Kidney (tissue), 14 donors: ENCODE results near the gene ZNF284. TPM values are rescaled to one million over a fixed set of nuclear protein-coding genes. Genes with fewer than 3 reads are reported as not detected.

Source experiments
- DNase-seq, 5 donors: peaks; one replicate each; pipeline ENCODE4 v3.0.0-alpha.2; 2013 to 2020
- FAIRE-seq: peaks from 2 replicates; lab custom pipeline; 2012; peaks lifted over from hg19 to GRCh38; lab: Jason Lieb, UNC
- H3K27ac ChIP-seq, 2 donors: one replicate each; pipeline ENCODE4 v1.7.0; 2013; ENCODE audit warnings: low read depth in 2 of 2, low read length in 2 of 2, inconsistent platforms in 1 of 2
- H3K27me3 ChIP-seq: one replicate; pipeline ENCODE4 v1.7.1; 2013; ENCODE audit warnings: low read length, inconsistent platforms; ENCODE audit not compliant: control insufficient read depth, insufficient read depth
- H3K36me3 ChIP-seq, 3 donors: one replicate each; pipeline versions ENCODE4 v1.7.0 to v1.7.1; 2013; ENCODE audit warnings: low read length in 3 of 3, control low read depth in 1 of 3, inconsistent platforms in 1 of 3; ENCODE audit not compliant: insufficient read depth in 3 of 3, control insufficient read depth in 2 of 3
- H3K4me1 ChIP-seq, 3 donors: one replicate each; pipeline versions ENCODE4 v1.7.0 to v1.7.1; 2013; ENCODE audit warnings: low read length in 3 of 3, inconsistent platforms in 1 of 3, low read depth in 1 of 3; ENCODE audit not compliant: control insufficient read depth in 2 of 3, insufficient read depth in 2 of 3
- H3K4me3 ChIP-seq, 3 donors: one replicate each; pipeline versions ENCODE4 v1.7.0 to v1.8.1; 2013; ENCODE audit warnings: low read length in 3 of 3, control low read depth in 1 of 3, inconsistent platforms in 1 of 3
- H3K9ac ChIP-seq, 3 donors: one replicate each; pipeline versions ENCODE4 v1.7.0 to v1.7.1; 2013; ENCODE audit warnings: low read length in 3 of 3, control low read depth in 1 of 3, inconsistent platforms in 1 of 3
- H3K9me3 ChIP-seq, 3 donors: one replicate each; pipeline versions ENCODE4 v1.7.0 to v1.7.1; 2013; ENCODE audit warnings: low read length in 3 of 3, control low read depth in 1 of 3, inconsistent platforms in 1 of 3; ENCODE audit not compliant: control insufficient read depth in 2 of 3, insufficient read depth in 1 of 3
- intact Hi-C: fragments of 100-400 bp; cut with DNase I; formaldehyde crosslinking; loops from one replicate; pipeline ENCODE4 v1.11.1; 2022
- polyA plus RNA-seq: library from polyadenylated mRNA; stranded (reverse); fragments of 350-450 nt; fragmentation: Illumina TruSeq; extraction: RNeasy Lipid Tissue Mini Kit (QIAGEN cat#74804); gene quantifications from one replicate; pipeline ENCODE4 v1.2.3, GENCODE V29; 2014; ENCODE audit warnings: low read depth, low replicate concordance; ENCODE audit not compliant: insufficient read depth
- total RNA-seq: library from RNA; stranded (reverse); fragmentation: NEBNext Ultra II Directional; extraction: Animal tissue kit (Norgen Biotek cat#: 25700); gene quantifications from one replicate; pipeline ENCODE4 v1.2.1, GENCODE V29; 2021
- TF ChIP-seq, protein P1 (sequence below): IDR thresholded peaks from 3 replicates; pipeline ENCODE4 v1.5.1; 2012; ENCODE audit warnings: mild to moderate bottlenecking, moderate library complexity, borderline replicate concordance; ENCODE audit not compliant: insufficient read depth; ENCODE audit errors: extremely low read depth
- donor health status: control.
- donor health status: control.
- donor health status: control.
- donor health status: control.
- donor health status: control.
- donor health status: DM: yes; HTN: yes; CAD: no.
- donor health status: Normal renal cell carcinoma (clear cell type).

ZNF284 gene
- total and polyA plus RNA-seq, 2 donors from 2014 or later = 1.2 to 2.5 TPM

DNA sequence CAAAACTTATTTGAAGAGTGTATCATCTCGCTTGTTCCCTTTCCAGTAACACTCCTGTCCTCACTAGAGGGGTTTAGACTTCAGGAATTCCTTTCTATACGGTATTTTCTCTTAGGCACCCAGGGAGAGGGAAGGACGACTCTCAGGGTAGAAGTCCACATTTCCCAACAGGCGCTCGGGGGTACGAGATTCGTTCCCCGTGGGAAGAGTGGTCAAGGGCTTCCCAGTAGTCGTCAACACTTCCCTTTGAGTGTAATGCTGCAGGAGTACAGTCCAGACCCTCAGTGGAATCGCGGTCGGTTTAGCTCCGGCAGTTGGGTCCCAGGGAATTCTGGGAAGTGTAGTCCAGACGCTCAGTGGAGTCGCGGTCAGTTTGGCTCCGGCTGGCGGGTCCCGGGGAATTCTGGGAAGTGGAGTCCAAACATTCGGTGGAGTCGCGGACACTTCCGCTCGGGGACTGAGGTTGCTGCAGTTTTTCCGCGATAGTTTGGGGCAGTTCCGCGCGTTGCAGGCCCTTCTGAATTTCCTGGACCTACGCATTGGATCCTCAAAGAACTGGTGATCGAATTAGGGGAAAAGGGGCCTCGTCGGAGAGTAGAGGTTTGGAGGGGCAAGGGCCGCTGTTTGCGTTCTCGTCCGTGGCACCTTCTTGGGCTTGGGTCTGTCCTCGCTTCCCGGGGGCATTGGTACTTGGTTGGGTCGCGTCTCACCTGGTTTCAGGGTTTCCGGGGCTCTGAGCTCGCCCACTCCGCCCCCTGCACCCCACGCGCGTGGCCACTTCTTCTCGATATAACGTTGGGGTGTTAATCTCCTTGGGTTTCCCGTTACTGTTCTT lies 22.2 kb downstream of the ZNF284 start, which contains the start of gene ZNF224:
Gene ZNF224, plus strand, starts transcription at position 431 of the 835 bp plus-strand sequence. CDS start 3,513 bp downstream, outside the sequence.
- no peak for FAIRE-seq
- intact Hi-C loops = no loop called here

DNA sequence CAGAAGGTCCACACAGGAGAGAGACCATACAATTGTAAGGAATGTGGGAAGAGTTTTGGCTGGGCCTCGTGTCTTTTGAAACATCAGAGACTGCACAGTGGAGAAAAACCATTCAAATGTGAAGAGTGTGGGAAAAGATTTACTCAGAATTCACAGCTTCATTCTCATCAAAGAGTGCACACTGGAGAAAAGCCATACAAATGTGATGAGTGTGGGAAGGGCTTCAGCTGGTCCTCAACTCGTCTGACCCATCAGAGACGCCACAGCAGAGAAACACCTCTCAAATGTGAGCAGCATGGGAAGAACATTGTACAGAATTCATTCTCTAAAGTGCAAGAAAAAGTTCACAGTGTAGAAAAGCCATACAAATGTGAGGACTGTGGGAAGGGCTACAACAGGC lies 35.8 kb downstream of the ZNF284 start:
- Histone ChIP-seq H3K27ac (no peak overlapping the region), H3K4me3 (no peak overlapping the region), H3K4me1 (peaks cover 0 to 6% (median 0%) of the 10 kb centered on the region in 3 donors), H3K9me3 (peaks cover 18 to 41% (median 31%) of the 10 kb centered on the region in 3 donors), H3K27me3 (no peaks in the 10 kb centered on the region), H3K9ac (no peak overlapping the region), H3K36me3 (peaks cover 16 to 35% (median 20%) of the 10 kb centered on the region in 3 donors)
- DNase-seq (no peak), FAIRE-seq (no peak)
- TF ChIP-seq, protein P1, sequence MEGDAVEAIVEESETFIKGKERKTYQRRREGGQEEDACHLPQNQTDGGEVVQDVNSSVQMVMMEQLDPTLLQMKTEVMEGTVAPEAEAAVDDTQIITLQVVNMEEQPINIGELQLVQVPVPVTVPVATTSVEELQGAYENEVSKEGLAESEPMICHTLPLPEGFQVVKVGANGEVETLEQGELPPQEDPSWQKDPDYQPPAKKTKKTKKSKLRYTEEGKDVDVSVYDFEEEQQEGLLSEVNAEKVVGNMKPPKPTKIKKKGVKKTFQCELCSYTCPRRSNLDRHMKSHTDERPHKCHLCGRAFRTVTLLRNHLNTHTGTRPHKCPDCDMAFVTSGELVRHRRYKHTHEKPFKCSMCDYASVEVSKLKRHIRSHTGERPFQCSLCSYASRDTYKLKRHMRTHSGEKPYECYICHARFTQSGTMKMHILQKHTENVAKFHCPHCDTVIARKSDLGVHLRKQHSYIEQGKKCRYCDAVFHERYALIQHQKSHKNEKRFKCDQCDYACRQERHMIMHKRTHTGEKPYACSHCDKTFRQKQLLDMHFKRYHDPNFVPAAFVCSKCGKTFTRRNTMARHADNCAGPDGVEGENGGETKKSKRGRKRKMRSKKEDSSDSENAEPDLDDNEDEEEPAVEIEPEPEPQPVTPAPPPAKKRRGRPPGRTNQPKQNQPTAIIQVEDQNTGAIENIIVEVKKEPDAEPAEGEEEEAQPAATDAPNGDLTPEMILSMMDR = no peak
- intact Hi-C loops = no loop called here

More for the DNA sequence above, 22.2 kb downstream of the ZNF284 start, which contains the start of gene ZNF224:
- Histone ChIP-seq H3K9me3 (peaks cover 0 to 2% (median 0%) of the 10 kb centered on the region in 3 donors), H3K4me1 (no peaks in the 10 kb centered on the region), H3K9ac (peak within 1 kb of the TSS; percentile 85 to 86 (median 86)), H3K4me3 (peak within 1 kb of the TSS; percentile 79 to 93 (median 92)), H3K27me3 (no peaks in the 10 kb centered on the region), H3K27ac (peak within 1 kb of the TSS; percentile 29 to 57), H3K36me3 (peaks cover 0 to 13% (median 5%) of the 10 kb centered on the region in 3 donors)
- TF ChIP-seq, protein P1 = no peak
- DNase-seq = peak; percentile 94 to 98 (median 96)

DNA sequence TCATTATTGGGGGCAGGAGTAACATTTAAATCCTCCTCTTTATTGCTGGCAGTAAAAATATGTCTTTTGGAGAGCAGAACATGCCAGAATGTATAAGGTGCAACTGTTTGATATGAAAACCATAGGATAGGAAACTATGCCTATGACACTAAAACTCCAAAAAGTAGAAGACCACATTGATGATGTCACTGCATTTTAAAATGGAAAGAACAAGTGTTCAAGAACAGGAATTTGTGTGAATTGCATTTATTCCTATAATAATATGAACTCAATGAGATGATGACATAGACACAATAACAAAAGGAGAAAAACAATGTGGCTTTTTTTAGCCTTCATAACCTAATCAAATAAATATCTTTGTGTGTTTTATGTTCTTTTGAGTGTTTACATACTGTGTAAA lies 37.5 kb downstream of the ZNF284 start:
- Histone ChIP-seq H3K27me3 (no peaks in the 10 kb centered on the region), H3K9me3 (peaks cover 18 to 41% (median 25%) of the 10 kb centered on the region in 3 donors), H3K4me1 (peaks cover 0 to 6% (median 3%) of the 10 kb centered on the region in 3 donors), H3K27ac (no peak overlapping the region), H3K4me3 (no peak overlapping the region), H3K9ac (no peak overlapping the region), H3K36me3 (peaks cover 10 to 22% (median 16%) of the 10 kb centered on the region in 3 donors)
- TF ChIP-seq, protein P1 = no peak
- intact Hi-C loops = no loop called here
- FAIRE-seq = no peak
- DNase-seq = no peak
